NCI-H1694 (cell line): ENCODE data around the gene HOXD13.

Experiments used
- DNase-seq: peaks from one replicate; lab custom pipeline; 2025; lab: John Stamatoyannopoulos, UW

HOXD13 gene

GRCh38 chr2:176095421-176095820, 2.9 kb downstream of the HOXD13 start:
- DNase-seq = no peak

GRCh38 chr2:176096243-176096985, 3.9 kb downstream of the HOXD13 start:
- no peak for DNase-seq

DNA sequence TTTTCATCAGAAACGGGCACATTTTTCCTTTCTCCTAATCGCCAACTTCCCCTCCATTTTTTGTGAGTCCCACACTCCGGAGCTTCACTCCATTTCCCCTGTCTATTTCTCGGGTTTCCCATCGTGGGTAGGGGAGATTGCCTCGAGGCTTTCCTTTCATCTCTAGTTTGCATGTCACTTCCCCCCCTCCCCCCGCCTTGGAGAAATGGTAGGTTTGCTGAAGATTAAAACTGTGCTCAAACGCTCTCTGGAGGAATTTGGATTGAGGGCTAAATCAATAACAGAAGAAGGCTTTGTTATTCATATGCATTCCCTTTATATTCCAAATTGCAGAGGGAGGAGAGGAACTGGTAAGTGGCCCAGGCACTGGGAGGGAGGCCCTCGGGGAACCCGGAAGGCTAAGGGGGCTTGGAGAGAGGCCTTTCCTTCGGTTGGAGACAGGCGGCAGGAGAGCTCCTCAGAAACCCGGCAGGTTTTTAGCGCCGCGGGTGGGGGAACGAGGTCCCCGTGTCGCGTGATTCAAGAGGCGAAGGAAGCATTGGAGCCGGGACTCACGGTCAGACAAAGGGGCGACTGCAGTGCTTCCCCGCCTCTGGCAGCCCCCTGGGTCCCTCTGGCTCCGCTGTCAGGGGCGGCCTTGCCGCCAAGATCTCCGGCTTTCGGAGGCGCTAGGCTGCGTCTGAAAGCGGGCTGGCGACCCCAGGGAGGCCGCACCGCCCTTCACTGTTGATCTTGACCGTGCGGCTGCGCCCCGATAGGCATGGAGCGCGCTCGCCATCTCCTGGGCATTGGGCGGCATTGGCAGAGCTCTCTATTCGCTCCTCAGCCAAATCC, 4.7 kb downstream of the HOXD13 start:
- DNase-seq = peak; percentile 61

DNA sequence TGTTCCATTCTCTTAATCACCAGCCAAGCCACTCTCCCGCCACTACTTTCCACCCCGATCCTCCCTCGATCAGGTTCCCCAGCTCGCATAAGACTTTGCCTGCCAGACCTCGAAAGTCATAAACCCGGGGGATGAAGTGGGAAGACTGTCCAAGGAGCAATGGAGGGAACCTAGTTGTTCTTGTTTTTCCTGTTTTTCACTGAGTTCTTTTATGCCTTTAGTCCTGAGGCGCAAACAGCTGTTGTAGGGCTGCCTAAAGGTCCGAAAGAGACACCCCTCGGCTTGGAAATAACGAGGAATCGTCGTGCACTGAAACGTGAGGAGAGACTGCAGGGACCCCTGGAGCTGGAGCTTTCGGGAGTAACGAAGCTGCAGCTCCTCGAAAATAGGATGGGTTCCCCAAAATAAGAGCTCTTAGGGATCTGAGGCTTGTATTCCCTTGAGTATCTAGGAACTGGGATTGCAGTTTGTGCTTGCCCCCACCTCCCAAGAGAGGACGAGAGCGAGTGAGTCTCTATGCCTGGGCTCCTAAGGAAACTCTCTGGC, 5.4 kb downstream of the HOXD13 start:
- no peak for DNase-seq

DNA sequence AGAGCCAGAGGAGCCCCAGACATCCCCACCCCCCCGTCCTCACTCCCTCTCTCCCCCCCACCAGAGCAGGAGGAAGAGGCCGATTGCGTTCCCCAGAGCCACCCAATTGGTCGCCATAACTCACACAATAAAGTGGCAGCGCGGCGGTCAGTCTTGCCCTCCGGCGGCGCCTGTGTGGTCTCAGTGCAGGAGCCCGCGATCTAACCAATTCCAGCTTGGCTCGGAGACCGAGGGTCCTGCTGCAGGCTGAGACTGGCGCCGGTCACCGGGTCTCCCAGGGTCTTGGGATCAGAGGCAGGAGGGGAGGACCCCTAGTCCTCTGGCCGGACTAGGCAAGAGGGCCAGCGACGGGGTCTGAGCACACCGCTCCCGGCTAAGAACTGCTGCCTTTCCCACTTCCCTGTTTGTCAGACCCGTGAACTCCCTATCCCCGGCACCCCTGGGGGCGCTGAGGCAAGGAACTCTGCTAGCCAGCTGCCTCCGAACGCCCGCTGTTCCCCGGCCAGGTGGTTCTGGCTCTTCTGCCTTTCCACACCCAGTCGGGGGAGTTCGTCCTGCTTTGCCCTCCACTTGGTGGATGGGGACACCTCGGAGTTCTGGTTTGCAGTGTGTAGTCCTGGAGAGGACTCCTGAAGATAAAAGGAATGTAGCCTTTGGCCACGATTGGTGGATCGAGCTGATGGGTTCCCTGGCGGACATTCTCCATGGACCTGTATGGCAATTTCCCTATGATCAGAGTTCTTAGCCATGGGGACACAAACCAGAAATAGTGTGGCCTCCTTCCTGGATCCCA, 6.0 kb downstream of the HOXD13 start:
- DNase-seq = no peak

- no peak for DNase-seq
Observed at GRCh38 chr2:176099159-176099727, 6.7 kb downstream of the HOXD13 start.

GRCh38 chr2:176099728-176100546, 7.4 kb downstream of the HOXD13 start, which contains the start of gene HOXD12:
Gene HOXD12 (plus strand): TSS chr2:176099795. CDS start chr2:176099802, 7 bp downstream.
- no peak for DNase-seq

GRCh38 chr2:176100547-176101140, 8.1 kb downstream of the HOXD13 start:
- DNase-seq = no peak

DNA sequence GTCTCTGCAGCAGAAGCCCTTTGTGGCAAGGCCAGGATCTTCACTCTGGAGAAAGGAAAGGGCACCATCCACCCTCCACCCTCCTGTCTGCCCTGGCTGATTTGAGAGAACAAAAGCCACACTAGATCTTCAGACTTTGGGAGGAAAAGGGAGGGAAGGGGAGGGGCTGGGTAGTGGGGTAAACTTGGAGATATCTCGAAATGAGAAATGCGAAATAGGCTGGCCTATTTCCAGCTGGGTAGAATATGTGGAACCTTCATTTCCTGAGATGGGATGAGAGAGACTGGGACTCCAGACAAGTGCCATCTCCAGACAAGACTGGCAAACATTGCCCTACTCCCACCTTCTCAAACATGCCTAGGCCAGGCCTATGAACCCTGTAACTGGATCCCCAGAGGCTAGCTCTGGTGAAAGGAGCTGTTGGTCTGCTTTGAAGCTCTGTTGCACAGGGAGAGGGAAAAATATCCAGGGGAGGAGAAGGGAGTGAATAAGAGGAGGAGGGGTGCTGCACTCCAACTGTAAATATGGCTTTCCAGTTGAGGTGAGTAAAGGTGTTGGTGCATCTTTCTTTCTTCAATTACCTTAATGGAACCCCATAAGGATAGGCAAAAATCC, 8.8 kb downstream of the HOXD13 start:
- no peak for DNase-seq

DNA sequence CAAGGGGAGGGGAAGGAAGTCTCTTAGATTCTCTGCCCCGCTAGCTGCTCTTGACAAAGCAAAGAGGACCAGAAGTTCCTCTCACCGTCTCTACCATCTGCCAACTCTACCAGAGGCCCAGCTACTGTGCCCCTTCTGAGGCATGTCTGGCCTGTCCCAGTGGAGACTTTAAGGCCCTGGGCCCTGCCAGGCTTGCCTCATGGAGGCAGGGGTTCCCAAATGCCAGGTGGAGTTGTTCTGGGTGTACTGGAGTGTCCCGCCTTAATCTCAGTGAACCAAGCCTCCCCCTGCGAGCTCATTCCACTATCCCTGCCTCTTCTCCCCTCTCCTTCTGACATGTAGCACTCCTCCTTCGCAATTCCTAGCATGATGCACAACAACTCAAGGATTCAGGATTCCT, 9.3 kb downstream of the HOXD13 start:
- no peak for DNase-seq

GRCh38 chr2:176102309-176102866, 9.9 kb downstream of the HOXD13 start:
- no peak for DNase-seq

DNA sequence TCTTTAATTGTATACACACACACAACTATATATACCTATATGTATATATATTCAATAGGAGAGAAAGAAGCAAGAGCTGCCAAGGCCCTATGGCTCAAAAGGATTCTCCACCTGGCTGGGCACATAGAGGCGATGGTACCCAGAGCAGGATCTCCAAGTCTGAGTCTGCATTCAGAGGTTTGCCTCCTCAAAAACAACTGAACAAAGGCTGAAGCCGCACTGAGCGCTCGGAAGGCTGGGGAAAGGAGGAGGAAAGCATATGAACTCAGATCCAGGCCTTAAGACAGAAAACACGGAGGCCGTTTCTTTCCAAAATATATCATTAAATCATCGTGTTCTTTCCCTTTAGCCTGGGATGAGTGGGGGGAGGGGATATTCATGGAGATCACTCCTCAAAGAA, 10.7 kb downstream of the HOXD13 start:
- no peak for DNase-seq

DNA sequence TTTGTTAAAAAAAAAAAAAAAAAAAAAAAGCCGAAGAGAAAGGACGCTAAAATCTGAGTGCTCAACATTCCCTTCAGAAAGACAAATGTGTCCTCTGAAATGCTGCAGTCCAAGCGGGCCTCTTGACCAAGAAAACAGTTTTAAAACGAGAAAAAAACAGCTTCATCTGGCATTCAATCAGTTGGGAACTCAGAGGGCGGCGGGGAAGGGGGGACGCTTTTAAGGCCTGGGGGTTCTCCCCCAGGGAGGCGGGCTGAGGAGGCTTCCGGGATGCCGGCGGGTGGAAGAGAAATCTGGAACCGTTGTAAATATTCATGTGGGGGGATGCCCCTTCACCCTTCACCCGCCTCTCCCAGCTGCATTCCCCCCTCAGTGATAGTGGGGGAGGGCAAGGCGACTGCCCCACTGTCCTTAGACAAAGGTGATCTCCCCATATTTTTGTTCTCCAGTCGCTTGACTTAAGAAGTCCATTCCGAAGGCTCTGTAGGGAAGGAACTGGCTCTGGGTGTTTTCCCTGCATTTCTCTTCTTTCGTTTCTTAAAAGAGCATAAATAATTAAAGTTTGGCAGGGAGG, 11.3 kb downstream of the HOXD13 start:
- no peak for DNase-seq

DNA sequence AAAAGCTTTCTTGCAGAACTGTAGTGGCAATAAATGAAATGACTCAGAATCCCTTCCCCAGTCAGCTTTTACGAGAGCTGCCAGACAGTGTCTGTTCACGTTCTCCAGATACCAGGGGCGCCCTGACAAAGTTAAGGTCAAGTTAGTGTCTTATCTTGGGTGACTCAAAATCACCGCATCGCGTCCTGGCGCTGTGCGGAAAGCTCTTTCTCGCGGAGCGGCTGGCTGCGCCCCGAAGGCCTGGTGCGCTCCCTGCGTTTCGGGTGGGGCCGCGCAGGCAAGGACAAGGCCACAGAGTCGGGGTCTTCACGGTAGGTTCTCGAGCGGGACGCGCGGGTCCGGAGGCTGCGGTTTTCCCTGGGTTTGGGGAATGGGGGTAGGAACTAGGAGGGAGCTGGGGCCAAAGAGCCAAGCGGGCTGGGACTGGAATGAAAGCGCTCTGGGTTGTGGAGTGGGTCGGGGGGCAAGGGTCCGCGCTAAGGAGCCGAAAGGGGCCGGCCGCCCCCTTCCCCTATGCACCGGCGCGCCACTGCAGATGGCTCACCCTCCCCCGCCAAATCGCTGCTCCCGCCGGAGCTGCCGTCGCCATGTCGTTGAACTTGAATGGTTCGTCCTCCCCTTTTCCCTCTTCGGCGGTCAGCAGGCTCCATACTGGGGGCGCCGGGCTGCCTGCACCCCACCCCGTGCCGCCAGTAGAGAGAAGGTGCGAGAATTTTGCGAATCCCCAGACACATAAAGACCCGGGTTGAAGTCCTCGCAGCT, 12.0 kb downstream of the HOXD13 start:
- DNase-seq = no peak

DNA sequence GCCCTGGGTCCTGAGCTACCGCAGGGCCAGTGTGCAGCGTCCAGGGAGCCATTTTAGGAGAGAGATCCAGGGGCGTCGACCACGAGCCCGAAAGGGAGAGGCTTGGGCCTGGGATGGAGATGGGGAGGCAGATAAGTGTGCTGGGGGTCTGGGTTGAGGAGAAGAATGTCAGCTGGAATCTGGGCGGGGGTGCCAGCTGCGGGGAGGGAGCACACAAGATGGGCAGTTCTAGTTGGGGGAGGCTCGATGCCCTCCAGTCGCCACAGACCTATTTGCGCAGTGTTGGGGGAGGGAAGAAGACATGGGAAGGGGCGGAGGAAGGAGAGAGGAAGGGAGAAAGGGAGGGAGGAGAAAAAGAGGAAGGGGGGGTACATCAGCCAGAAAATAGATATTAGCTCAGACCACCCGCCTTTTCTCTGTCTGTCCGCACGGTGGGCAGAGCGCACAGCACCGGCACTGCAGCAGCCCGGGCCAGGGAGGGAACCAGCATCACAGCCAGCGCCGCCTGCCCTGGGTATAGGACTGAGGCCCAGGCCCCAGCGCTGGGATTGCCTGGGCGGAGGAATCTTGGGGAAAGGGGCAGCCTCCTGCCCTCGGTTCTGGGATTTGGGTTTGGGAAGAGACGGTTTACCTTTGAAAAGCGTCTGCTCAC, 12.7 kb downstream of the HOXD13 start:
- DNase-seq = no peak

GRCh38 chr2:176105730-176106580, 13.4 kb downstream of the HOXD13 start:
- DNase-seq = no peak
